Endodermal cell (in vitro differentiated cells): ENCODE measurements around the gene CTNNA2. TPM values are rescaled to one million over a fixed set of nuclear protein-coding genes. Genes with fewer than 3 reads are reported as not detected.

Experiments used
- DNase-seq: peaks from one replicate; pipeline ENCODE4 v3.0.0-alpha.2; 2017
- H3K27ac ChIP-seq: 2 replicates; pipeline ENCODE4 v1.5.1; 2013; ENCODE audit warnings: mild to moderate bottlenecking, low read depth, low read length, moderate library complexity
- H3K27me3 ChIP-seq: 2 replicates; pipeline ENCODE4 v1.6.1; 2013; ENCODE audit warnings: mild to moderate bottlenecking, low read length, moderate library complexity; ENCODE audit not compliant: insufficient read depth, control insufficient read depth, poor library complexity, severe bottlenecking
- H3K36me3 ChIP-seq: 2 replicates; pipeline ENCODE4 v1.7.0; 2013; ENCODE audit warnings: mild to moderate bottlenecking, low read length, moderate library complexity; ENCODE audit not compliant: control insufficient read depth, insufficient read depth
- H3K4me1 ChIP-seq: one replicate; pipeline ENCODE4 v1.7.0; 2013; ENCODE audit warnings: low read length; ENCODE audit not compliant: control insufficient read depth, insufficient read depth
- H3K4me3 ChIP-seq: 2 replicates; pipeline ENCODE4 v1.5.1; 2013; ENCODE audit warnings: mild to moderate bottlenecking, low read length, moderate library complexity
- H3K9ac ChIP-seq: 2 replicates; pipeline ENCODE4 v1.6.1; 2013; ENCODE audit warnings: mild to moderate bottlenecking, low read length, moderate library complexity; ENCODE audit not compliant: poor library complexity, severe bottlenecking; ENCODE audit errors: extremely low read depth
- H3K9me3 ChIP-seq: 2 replicates; pipeline ENCODE4 v1.6.1; 2013; ENCODE audit warnings: mild to moderate bottlenecking, low read length, moderate library complexity; ENCODE audit not compliant: control insufficient read depth
- H3K27ac Mint-ChIP-seq: 2 replicates; pipeline ENCODE4 v1.8.0; 2020; ENCODE audit warnings: mixed read lengths
- H3K27me3 Mint-ChIP-seq: 2 replicates; pipeline ENCODE4 v1.8.0; 2021; ENCODE audit warnings: mild to moderate bottlenecking, mixed read lengths; ENCODE audit not compliant: insufficient read depth
- H3K36me3 Mint-ChIP-seq: 2 replicates; pipeline ENCODE4 v1.8.0; 2020; ENCODE audit warnings: low read depth, mixed read lengths
- H3K4me1 Mint-ChIP-seq: 2 replicates; pipeline ENCODE4 v1.8.0; 2020; ENCODE audit warnings: mixed read lengths
- H3K4me3 Mint-ChIP-seq: 2 replicates; pipeline ENCODE4 v1.8.0; 2020; ENCODE audit warnings: mild to moderate bottlenecking, moderate library complexity, mixed read lengths
- H3K9me3 Mint-ChIP-seq: 2 replicates; pipeline ENCODE4 v1.8.0; 2020; ENCODE audit warnings: mild to moderate bottlenecking, mixed read lengths
- whole genome bisulfite sequencing, 2 experiments: methylation state at CpG; one replicate each; pipeline versions ENCODE4 v1.1.5 to v1.1.7; 2013; ENCODE audit warnings: missing lambda C conversion rate in 2 of 2, mixed read lengths in 1 of 2; ENCODE audit not compliant: insufficient coverage in 1 of 2, insufficient read length in 1 of 2; 5-methylcytosine and 5-hydroxymethylcytosine counted together
- total RNA-seq, 2 donors: library from RNA; stranded (reverse); fragmentation: NEBNext Ultra II Directional in 1 of 2; extraction: Animal tissue kit (Norgen Biotek cat#: 25700) in 1 of 2; gene quantifications; 2 replicates in 1 of 2; 3 replicates in 1 of 2; pipeline ENCODE4 v1.2.1, GENCODE V29; 2021
- TF ChIP-seq, protein P1 (sequence below): fragments of 200-600 bp; sonication (generic); conservative IDR thresholded peaks from 2 replicates; pipeline ENCODE4 v1.5.0; 2021; ENCODE audit warnings: antibody characterized with exemption, mild to moderate bottlenecking

Gene CTNNA2
- total RNA-seq, 2 donors from 2014 or later, result 7.7 to 9.8 TPM

DNA sequence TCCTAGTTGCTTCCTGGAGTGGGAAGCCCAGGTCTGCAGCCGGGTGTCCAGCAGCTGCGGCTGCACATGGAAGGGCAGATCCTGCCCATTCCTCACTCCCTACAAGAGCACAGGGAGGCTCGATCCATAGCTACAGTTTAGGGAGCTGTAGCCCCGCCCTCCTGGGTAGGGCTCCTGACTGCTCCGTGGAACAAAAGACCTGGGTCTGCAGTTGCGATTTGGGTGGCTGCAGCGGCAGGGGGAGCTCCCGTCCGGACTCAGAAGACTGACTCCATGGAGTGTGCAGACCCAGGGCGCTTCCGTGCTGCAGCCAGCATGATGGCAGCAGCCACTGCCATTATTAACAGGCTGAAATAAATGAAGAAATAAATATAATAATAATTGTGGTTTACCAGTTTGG lies 157.3 kb downstream of the CTNNA2 start:
- Histone ChIP-seq H3K27me3 (no peaks in the 10 kb centered on the region), H3K4me3 (no peak overlapping the region), H3K36me3 (no peaks in the 10 kb centered on the region), H3K4me1 (no peaks in the 10 kb centered on the region), H3K9ac (no peak overlapping the region), H3K9me3 (no peaks in the 10 kb centered on the region), H3K27ac (no peak overlapping the region)
- H3K36me3 Mint-ChIP-seq, result no peaks in the 10 kb centered on the region
- TF ChIP-seq, protein P1, sequence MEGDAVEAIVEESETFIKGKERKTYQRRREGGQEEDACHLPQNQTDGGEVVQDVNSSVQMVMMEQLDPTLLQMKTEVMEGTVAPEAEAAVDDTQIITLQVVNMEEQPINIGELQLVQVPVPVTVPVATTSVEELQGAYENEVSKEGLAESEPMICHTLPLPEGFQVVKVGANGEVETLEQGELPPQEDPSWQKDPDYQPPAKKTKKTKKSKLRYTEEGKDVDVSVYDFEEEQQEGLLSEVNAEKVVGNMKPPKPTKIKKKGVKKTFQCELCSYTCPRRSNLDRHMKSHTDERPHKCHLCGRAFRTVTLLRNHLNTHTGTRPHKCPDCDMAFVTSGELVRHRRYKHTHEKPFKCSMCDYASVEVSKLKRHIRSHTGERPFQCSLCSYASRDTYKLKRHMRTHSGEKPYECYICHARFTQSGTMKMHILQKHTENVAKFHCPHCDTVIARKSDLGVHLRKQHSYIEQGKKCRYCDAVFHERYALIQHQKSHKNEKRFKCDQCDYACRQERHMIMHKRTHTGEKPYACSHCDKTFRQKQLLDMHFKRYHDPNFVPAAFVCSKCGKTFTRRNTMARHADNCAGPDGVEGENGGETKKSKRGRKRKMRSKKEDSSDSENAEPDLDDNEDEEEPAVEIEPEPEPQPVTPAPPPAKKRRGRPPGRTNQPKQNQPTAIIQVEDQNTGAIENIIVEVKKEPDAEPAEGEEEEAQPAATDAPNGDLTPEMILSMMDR, result peak; percentile 72
- H3K4me1 Mint-ChIP-seq, result peaks cover 16% of the 10 kb centered on the region
- H3K4me3 Mint-ChIP-seq, result no peak overlapping the region
- H3K27ac Mint-ChIP-seq, result no peak overlapping the region
- 74% methylated on average over 10 of the region's 11 CpGs; no CpG with 5 or more reads in 1 of the 2 experiments for WGBS, 2 experiments
- H3K9me3 Mint-ChIP-seq, result peaks cover 3% of the 10 kb centered on the region
- H3K27me3 Mint-ChIP-seq, result no peaks in the 10 kb centered on the region
- peak; percentile 93 for DNase-seq

DNA sequence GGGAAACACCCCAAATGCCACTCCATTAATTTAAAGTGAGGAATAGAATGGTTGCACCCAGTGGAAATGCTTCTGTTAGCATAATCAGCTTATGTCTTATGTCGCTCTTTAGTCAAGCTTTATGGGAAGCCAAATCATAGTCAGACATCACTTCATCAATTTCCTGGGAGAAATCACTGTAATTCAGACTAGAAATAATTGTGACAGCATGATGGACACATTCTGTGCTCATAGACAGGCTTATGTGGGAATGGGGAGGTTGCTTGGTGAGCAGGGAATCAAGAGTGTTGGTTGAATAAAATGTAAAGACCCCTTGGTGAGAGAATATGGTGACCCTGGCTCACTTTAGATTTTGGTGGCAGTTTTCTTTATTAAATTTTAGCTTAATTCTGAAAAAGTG lies 174.0 kb downstream of the CTNNA2 start:
- H3K4me3 ChIP-seq, result no peak overlapping the region
- no peak for DNase-seq
- WGBS, 2 experiments, result 93 to 100% methylated on average over 1 of the region's 1 CpG
- H3K9ac ChIP-seq, result no peak overlapping the region
- no peaks in the 10 kb centered on the region for H3K27me3 ChIP-seq
- H3K27ac ChIP-seq, result no peak overlapping the region
- no peaks in the 10 kb centered on the region for H3K36me3 ChIP-seq
- no peaks in the 10 kb centered on the region for H3K4me1 Mint-ChIP-seq
- H3K27ac Mint-ChIP-seq, result no peak overlapping the region
- peaks cover under 1% of the 10 kb centered on the region for H3K9me3 Mint-ChIP-seq
- H3K4me3 Mint-ChIP-seq, result no peak overlapping the region
- peaks cover under 1% of the 10 kb centered on the region for H3K36me3 Mint-ChIP-seq
- TF ChIP-seq, protein P1, result no peak
- H3K4me1 ChIP-seq, result no peaks in the 10 kb centered on the region
- no peaks in the 10 kb centered on the region for H3K9me3 ChIP-seq
- no peaks in the 10 kb centered on the region for H3K27me3 Mint-ChIP-seq

DNA sequence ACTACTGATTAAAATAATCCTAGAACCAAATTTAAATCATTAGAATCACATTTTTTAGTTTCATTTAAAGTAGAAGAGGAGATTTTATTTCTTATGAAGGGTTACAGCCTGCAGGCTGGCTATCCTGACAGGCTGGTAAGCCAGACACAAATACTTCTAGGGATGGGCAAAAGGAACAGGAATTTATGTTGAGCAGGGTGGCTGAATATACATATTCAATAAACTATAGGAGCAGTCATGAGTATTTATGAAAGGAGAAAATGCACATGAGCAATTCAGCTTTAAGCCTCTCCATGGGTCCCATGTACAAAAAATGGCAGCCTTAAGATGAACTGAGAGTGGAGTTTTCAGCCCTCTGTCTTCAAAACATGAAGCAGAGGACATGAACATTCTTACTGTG lies 182.4 kb downstream of the CTNNA2 start:
- H3K36me3 Mint-ChIP-seq, result peaks cover 2% of the 10 kb centered on the region
- Histone ChIP-seq H3K36me3 (no peaks in the 10 kb centered on the region), H3K9me3 (no peaks in the 10 kb centered on the region), H3K9ac (no peak overlapping the region), H3K4me1 (no peaks in the 10 kb centered on the region), H3K27me3 (no peaks in the 10 kb centered on the region), H3K4me3 (no peak overlapping the region), H3K27ac (no peak overlapping the region)
- no peak for DNase-seq
- H3K27me3 Mint-ChIP-seq, result no peaks in the 10 kb centered on the region
- peaks cover 7% of the 10 kb centered on the region for H3K9me3 Mint-ChIP-seq
- H3K4me3 Mint-ChIP-seq, result no peak overlapping the region
- no peak overlapping the region for H3K27ac Mint-ChIP-seq
- TF ChIP-seq, protein P1, result no peak
- no peaks in the 10 kb centered on the region for H3K4me1 Mint-ChIP-seq
